Left lung (tissue), 10 donors: ENCODE results near the gene GARIN3. TPM values are rescaled to one million over a fixed set of nuclear protein-coding genes. Genes with fewer than 3 reads are reported as not detected.
"Not testable (repeated sequence)": the region's sequence is repeated elsewhere in the genome, so short reads cannot be mapped to it uniquely, and the experiment has no call there.

ENCODE experiments used
- ATAC-seq: fragments of 200-7000 bp; cut with Tn5 transposase; one replicate; pipeline ENCODE4 v1.9.1; 2020; ENCODE audit warnings: moderate library complexity
- DNase-seq, 4 donors: peaks; one replicate each; pipeline ENCODE4 v3.0.0-alpha.2; 2013 to 2020
- H3K27ac ChIP-seq, 2 donors: fragments of 200-600 bp; sonication (generic) in 1 of 2; one replicate each; pipeline versions ENCODE4 v1.5.0 to v1.8.0; 2020 to 2021
- H3K27me3 ChIP-seq, 2 donors: fragments of 200-600 bp; sonication (generic) in 1 of 2; one replicate each; pipeline versions ENCODE4 v1.5.0 to v1.8.0; 2020 to 2021
- H3K36me3 ChIP-seq, 2 donors: fragments of 200-600 bp; sonication (generic) in 1 of 2; one replicate each; pipeline versions ENCODE4 v1.5.0 to v1.8.0; 2020 to 2021
- H3K4me1 ChIP-seq, 2 donors: fragments of 200-600 bp; one replicate each; pipeline ENCODE4 v1.8.0; 2021
- H3K4me3 ChIP-seq, 2 donors: fragments of 200-600 bp; sonication (generic) in 1 of 2; one replicate each; pipeline versions ENCODE4 v1.5.0 to v1.8.0; 2020 to 2021; ENCODE audit warnings: mild to moderate bottlenecking in 1 of 2
- H3K9me3 ChIP-seq, 2 donors: fragments of 200-600 bp; sonication (generic) in 1 of 2; one replicate each; pipeline versions ENCODE4 v1.5.0 to v1.8.0; 2020 to 2021
- CTCF ChIP-seq, 2 donors: fragments of 200-600 bp; sonication (generic) in 1 of 2; IDR thresholded peaks; one replicate each; pipeline versions ENCODE4 v1.5.0 to v1.8.0; 2021; ENCODE audit warnings: antibody characterized with exemption in 2 of 2
- intact Hi-C, 2 donors: fragments of 100-400 bp; cut with DNase I; formaldehyde crosslinking; loops; one replicate each; pipeline versions ENCODE4 v1.11.2 to v1.14.2; 2022
- polyA plus RNA-seq, 6 donors: library from polyadenylated mRNA; unstranded; fragments of 120-200 nt; gene quantifications; one replicate each; pipeline ENCODE4 v1.2.1, GENCODE V29; 2013; ENCODE audit not compliant: insufficient read length in 6 of 6
- total RNA-seq, 2 donors: library from RNA; stranded (reverse); fragmentation: NEBNext Ultra II Directional; extraction: Animal tissue kit (Norgen Biotek cat#: 25700); gene quantifications; one replicate each; pipeline ENCODE4 v1.2.1, GENCODE V29; 2021
- donor health status: DM: no; HTN: yes; CAD: no.
- donor health status: DM: no; HTN: no; CAD: no.

The GARIN3 gene
- total and polyA plus RNA-seq, 8 donors, result not detected

- intact Hi-C loops, result no loop called here
- no peak for DNase-seq
Measured at GRCh38 chr5:157189223-157189622, 23.2 kb upstream of the GARIN3 start.

GRCh38 chr5:157188270-157188669 lies 22.2 kb upstream of the GARIN3 start:
- no peak for TF ChIP-seq CTCF (IDR thresholded peaks at IDR 0.05)
- Histone ChIP-seq H3K4me1 (no peaks in the 10 kb centered on the region), H3K36me3 (no peaks in the 10 kb centered on the region), H3K27me3 (no peaks in the 10 kb centered on the region), H3K27ac (no peak overlapping the region), H3K4me3 (no peak overlapping the region), H3K9me3 (no peaks in the 10 kb centered on the region)
- intact Hi-C loops, result no loop called here
- no peak for DNase-seq
- ATAC-seq, result no peak

More at GRCh38 chr5:157189223-157189622, 23.2 kb upstream of the GARIN3 start:
- H3K36me3 ChIP-seq, result no peaks in the 10 kb centered on the region
- no peaks in the 10 kb centered on the region for H3K4me1 ChIP-seq
- TF ChIP-seq CTCF (IDR thresholded peaks at IDR 0.05), result no peak
- H3K9me3 ChIP-seq, result no peaks in the 10 kb centered on the region
- no peak for ATAC-seq
- no peaks in the 10 kb centered on the region for H3K27me3 ChIP-seq
- H3K27ac ChIP-seq, result no peak overlapping the region
- no peak overlapping the region for H3K4me3 ChIP-seq

GRCh38 chr5:157187046-157187754 lies 21.1 kb upstream of the GARIN3 start:
- DNase-seq (no peak), ATAC-seq (no peak)
- Histone ChIP-seq H3K4me1 (no peaks in the 10 kb centered on the region), H3K27ac (no peak overlapping the region), H3K9me3 (no peaks in the 10 kb centered on the region), H3K4me3 (no peak overlapping the region), H3K27me3 (no peaks in the 10 kb centered on the region), H3K36me3 (no peaks in the 10 kb centered on the region)
- no peak for TF ChIP-seq CTCF (IDR thresholded peaks at IDR 0.05)
- intact Hi-C loops, result no loop called here

- no peak for DNase-seq
- intact Hi-C loops, result no loop called here
- no peak for ATAC-seq
- no peak for TF ChIP-seq CTCF (IDR thresholded peaks at IDR 0.05)
- Histone ChIP-seq H3K36me3 (no peaks in the 10 kb centered on the region), H3K9me3 (no peaks in the 10 kb centered on the region), H3K27me3 (no peaks in the 10 kb centered on the region), H3K4me1 (no peaks in the 10 kb centered on the region), H3K27ac (no peak overlapping the region), H3K4me3 (no peak overlapping the region)
Measured at GRCh38 chr5:157186309-157187045, 20.4 kb upstream of the GARIN3 start.

- H3K4me3 ChIP-seq, H3K9me3 ChIP-seq, H3K4me1 ChIP-seq, DNase-seq, intact Hi-C loops, H3K36me3 ChIP-seq, ATAC-seq, H3K27ac ChIP-seq, H3K27me3 ChIP-seq: not testable (repeated sequence)
Measured at GRCh38 chr5:157185122-157185521, 19.1 kb upstream of the GARIN3 start.
